Left lung (tissue), 10 donors: ENCODE data around the gene KRTAP10-5. TPM values are rescaled to one million over a fixed set of nuclear protein-coding genes. Genes with fewer than 3 reads are reported as not detected.

Source experiments
- ATAC-seq: fragments of 200-7000 bp; cut with Tn5 transposase; one replicate; pipeline ENCODE4 v1.9.1; 2020; ENCODE audit warnings: moderate library complexity
- DNase-seq, 4 donors: peaks; one replicate each; pipeline ENCODE4 v3.0.0-alpha.2; 2013 to 2020
- H3K27ac ChIP-seq, 2 donors: fragments of 200-600 bp; sonication (generic) in 1 of 2; one replicate each; pipeline versions ENCODE4 v1.5.0 to v1.8.0; 2020 to 2021
- H3K27me3 ChIP-seq, 2 donors: fragments of 200-600 bp; sonication (generic) in 1 of 2; one replicate each; pipeline versions ENCODE4 v1.5.0 to v1.8.0; 2020 to 2021
- H3K36me3 ChIP-seq, 2 donors: fragments of 200-600 bp; sonication (generic) in 1 of 2; one replicate each; pipeline versions ENCODE4 v1.5.0 to v1.8.0; 2020 to 2021
- H3K4me1 ChIP-seq, 2 donors: fragments of 200-600 bp; one replicate each; pipeline ENCODE4 v1.8.0; 2021
- H3K4me3 ChIP-seq, 2 donors: fragments of 200-600 bp; sonication (generic) in 1 of 2; one replicate each; pipeline versions ENCODE4 v1.5.0 to v1.8.0; 2020 to 2021; ENCODE audit warnings: mild to moderate bottlenecking in 1 of 2
- H3K9me3 ChIP-seq, 2 donors: fragments of 200-600 bp; sonication (generic) in 1 of 2; one replicate each; pipeline versions ENCODE4 v1.5.0 to v1.8.0; 2020 to 2021
- intact Hi-C, 2 donors: fragments of 100-400 bp; cut with DNase I; formaldehyde crosslinking; loops; one replicate each; pipeline versions ENCODE4 v1.11.2 to v1.14.2; 2022
- polyA plus RNA-seq, 6 donors: library from polyadenylated mRNA; unstranded; fragments of 120-200 nt; gene quantifications; one replicate each; pipeline ENCODE4 v1.2.1, GENCODE V29; 2013; ENCODE audit not compliant: insufficient read length in 6 of 6
- total RNA-seq, 2 donors: library from RNA; stranded (reverse); fragmentation: NEBNext Ultra II Directional; extraction: Animal tissue kit (Norgen Biotek cat#: 25700); gene quantifications; one replicate each; pipeline ENCODE4 v1.2.1, GENCODE V29; 2021
- TF ChIP-seq, protein P1 (sequence below), 2 donors: fragments of 200-600 bp; sonication (generic) in 1 of 2; IDR thresholded peaks; one replicate each; pipeline versions ENCODE4 v1.5.0 to v1.8.0; 2021; ENCODE audit warnings: antibody characterized with exemption in 2 of 2
- donor health status: DM: no; HTN: yes; CAD: no.
- donor health status: DM: no; HTN: no; CAD: no.

The KRTAP10-5 gene
- total and polyA plus RNA-seq, 8 donors: not detected

DNA sequence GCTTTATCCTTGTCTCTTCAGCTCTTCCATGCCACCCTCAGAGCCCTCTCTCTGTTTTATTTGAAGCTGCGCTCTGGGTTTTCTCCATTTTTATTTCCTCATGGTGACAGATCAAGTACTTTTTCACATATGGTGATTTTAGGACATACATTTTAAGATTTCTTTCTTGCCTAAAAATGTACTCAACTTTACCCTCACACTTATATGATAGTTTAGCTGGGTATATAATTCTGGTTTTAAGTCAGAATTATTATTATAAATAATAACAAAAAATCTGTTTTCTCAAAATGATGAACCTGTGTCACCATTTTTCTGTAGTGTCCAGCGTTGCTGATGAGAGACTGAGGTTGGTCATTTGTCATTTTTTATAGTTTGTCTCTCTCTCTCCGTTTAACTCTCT, 754 bp upstream of the KRTAP10-5 start:
- intact Hi-C loops: no loop called here
- Histone ChIP-seq H3K9me3 (peaks cover 0 to 35% of the 10 kb centered on the region in 2 donors), H3K36me3 (no peaks in the 10 kb centered on the region), H3K27ac (no peak overlapping the region), H3K4me3 (no peak overlapping the region), H3K27me3 (peaks cover 0 to 53% of the 10 kb centered on the region in 2 donors), H3K4me1 (no peaks in the 10 kb centered on the region)
- TF ChIP-seq, protein P1, sequence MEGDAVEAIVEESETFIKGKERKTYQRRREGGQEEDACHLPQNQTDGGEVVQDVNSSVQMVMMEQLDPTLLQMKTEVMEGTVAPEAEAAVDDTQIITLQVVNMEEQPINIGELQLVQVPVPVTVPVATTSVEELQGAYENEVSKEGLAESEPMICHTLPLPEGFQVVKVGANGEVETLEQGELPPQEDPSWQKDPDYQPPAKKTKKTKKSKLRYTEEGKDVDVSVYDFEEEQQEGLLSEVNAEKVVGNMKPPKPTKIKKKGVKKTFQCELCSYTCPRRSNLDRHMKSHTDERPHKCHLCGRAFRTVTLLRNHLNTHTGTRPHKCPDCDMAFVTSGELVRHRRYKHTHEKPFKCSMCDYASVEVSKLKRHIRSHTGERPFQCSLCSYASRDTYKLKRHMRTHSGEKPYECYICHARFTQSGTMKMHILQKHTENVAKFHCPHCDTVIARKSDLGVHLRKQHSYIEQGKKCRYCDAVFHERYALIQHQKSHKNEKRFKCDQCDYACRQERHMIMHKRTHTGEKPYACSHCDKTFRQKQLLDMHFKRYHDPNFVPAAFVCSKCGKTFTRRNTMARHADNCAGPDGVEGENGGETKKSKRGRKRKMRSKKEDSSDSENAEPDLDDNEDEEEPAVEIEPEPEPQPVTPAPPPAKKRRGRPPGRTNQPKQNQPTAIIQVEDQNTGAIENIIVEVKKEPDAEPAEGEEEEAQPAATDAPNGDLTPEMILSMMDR (IDR thresholded peaks at IDR 0.05): no peak
- no peak for DNase-seq
- no peak for ATAC-seq

DNA sequence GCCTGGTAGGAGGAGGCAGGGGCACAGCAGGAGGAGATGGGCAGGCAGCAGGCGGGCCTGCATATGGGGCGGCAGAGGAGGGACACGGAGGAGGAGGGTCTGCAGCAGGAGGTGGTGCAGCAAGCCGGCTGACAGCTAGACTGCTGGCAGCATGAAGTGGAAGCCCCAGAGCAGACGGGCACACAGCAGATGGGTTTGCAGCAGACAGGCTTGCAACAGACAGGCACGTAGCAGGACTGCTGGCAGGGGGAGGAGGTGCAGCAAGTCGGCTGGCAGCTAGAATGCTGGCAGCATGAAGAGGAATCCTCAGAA, 615 bp downstream of the KRTAP10-5 start:
- DNase-seq: no peak
- no peak for ATAC-seq
- H3K27ac ChIP-seq: no peak overlapping the region
- no peaks in the 10 kb centered on the region for H3K4me1 ChIP-seq
- H3K4me3 ChIP-seq: no peak overlapping the region
- no peaks in the 10 kb centered on the region for H3K36me3 ChIP-seq
- H3K9me3 ChIP-seq: peaks cover 0 to 35% of the 10 kb centered on the region in 2 donors
- peaks cover 0 to 48% of the 10 kb centered on the region in 2 donors for H3K27me3 ChIP-seq
- TF ChIP-seq, protein P1 (IDR thresholded peaks at IDR 0.05): no peak
- intact Hi-C loops: no loop called here

DNA sequence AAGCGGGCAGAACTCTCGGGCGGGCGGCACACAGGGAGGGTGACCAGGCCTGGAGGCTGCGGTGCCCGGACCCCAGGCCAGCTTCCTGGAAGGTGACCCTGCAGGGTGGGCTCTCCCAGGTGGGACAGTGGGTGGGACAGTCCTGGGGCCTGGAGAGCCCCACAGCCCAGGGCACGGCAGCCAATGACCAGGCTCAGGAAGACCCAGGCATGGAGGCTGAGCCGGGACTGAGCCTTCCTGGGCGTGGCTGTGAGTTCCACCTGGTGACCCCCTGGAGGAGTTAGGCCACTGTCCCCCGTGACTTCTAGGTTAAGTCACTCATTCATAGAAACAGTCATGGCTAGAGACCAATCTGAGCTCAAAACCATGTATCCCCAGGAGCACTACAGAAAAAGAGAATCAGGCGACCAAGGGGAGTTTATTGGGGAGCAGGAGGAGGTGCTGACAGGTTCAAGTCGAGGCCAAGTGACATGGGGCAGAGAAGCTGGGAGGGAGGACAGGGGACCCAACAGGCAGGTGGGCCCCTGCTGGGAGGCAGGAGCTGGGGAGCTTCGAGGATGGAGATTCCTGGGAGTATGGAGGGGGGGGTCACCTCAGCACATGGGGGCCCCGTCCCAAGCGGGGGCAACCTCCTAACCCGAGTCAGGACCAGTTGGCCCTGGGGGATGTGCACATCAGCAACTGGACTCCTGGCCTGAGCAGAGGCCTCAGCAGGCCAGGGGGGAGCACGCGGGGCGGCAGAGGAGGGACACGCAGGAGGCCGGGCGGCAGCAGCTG, 1.2 kb downstream of the KRTAP10-5 start:
- Histone ChIP-seq H3K4me1 (no peaks in the 10 kb centered on the region), H3K27ac (no peak overlapping the region), H3K36me3 (no peaks in the 10 kb centered on the region), H3K9me3 (peaks cover 0 to 35% of the 10 kb centered on the region in 2 donors), H3K27me3 (peaks cover 0 to 50% of the 10 kb centered on the region in 2 donors), H3K4me3 (no peak overlapping the region)
- DNase-seq (no peak), ATAC-seq (no peak)
- TF ChIP-seq, protein P1 (IDR thresholded peaks at IDR 0.05): no peak
- intact Hi-C loops: no loop called here

DNA sequence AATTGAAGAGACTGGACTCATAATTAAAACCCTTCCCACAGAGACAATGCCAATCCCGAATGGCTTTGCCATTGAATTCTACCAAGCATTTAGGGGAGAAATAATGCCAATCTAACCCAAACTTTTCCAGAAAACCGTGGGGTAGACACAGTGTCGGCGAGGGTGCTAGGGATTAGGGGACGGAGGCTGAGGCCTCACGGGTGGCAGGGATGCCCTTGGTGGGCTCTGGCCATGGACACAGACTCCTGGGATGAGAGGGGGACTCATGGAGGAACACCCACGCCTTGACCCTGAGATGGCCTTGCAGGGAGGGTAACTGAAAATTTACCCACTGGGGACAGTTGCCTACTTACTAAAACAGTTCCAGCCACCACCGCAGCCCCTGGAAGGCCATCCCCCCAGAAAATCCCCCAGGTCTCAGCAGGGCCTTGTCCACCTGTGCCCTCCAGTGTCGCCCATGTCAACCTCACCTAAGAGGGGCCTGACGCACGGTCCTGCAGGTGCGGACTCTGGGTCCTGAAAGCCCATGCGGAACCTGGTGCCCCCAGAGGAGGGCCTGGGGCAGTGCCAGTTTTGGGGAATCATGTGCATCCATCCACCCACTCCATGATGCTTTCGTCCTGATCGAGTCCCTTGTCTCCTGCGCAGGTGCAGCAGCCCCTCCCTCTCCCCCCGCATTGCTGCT, 1.9 kb downstream of the KRTAP10-5 start:
- no peaks in the 10 kb centered on the region for H3K4me1 ChIP-seq
- H3K36me3 ChIP-seq: no peaks in the 10 kb centered on the region
- no peak overlapping the region for H3K27ac ChIP-seq
- H3K9me3 ChIP-seq: peaks cover 0 to 35% of the 10 kb centered on the region in 2 donors
- DNase-seq: no peak
- H3K4me3 ChIP-seq: no peak overlapping the region
- TF ChIP-seq, protein P1 (IDR thresholded peaks at IDR 0.05): no peak
- H3K27me3 ChIP-seq: peaks cover 0 to 48% of the 10 kb centered on the region in 2 donors
- no peak for ATAC-seq
- intact Hi-C loops: no loop called here

DNA sequence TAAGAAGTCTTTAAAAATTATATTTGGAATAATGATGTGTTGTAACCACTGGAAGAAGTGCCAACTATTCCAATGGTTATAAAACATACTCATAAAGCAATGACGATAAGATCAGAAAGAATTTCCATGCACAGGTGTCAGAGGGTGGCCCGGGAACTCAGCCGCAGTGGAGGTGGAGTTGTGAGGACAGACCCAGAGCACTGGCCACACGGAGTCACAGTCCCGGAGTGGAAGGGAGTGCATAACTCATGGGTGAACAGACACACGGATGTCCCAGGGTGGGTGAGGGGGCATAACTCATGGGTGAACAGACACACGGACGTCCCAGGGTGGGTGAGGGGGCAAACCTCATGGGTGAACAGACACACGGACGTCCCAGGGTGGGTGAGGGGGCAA, 4.4 kb downstream of the KRTAP10-5 start:
- TF ChIP-seq, protein P1 (IDR thresholded peaks at IDR 0.05): no peak
- DNase-seq: no peak
- peaks cover 0 to 22% of the 10 kb centered on the region in 2 donors for H3K9me3 ChIP-seq
- no peaks in the 10 kb centered on the region for H3K36me3 ChIP-seq
- intact Hi-C loops: no loop called here
- no peak for ATAC-seq
- peaks cover 0 to 41% of the 10 kb centered on the region in 2 donors for H3K27me3 ChIP-seq
- H3K27ac ChIP-seq: no peak overlapping the region
- H3K4me3 ChIP-seq: no peak overlapping the region
- no peaks in the 10 kb centered on the region for H3K4me1 ChIP-seq
